Fibroblast of the conjunctiva (primary cell): Measurements from ENCODE around the gene GRIN2C.

Source experiments
- DNase-seq: peaks from one replicate; pipeline ENCODE4 v3.0.0-alpha.2; 2010; ENCODE audit warnings: low read depth

The GRIN2C gene

GRCh38 chr17:74799097-74799496 lies 60.6 kb downstream of the GRIN2C start:
- no peak for DNase-seq

GRCh38 chr17:74798239-74798707 lies 61.4 kb downstream of the GRIN2C start:
- DNase-seq = no peak

GRCh38 chr17:74797824-74798223 lies 61.9 kb downstream of the GRIN2C start:
- no peak for DNase-seq

- no peak for DNase-seq
Measured at GRCh38 chr17:74796866-74797265, 62.8 kb downstream of the GRIN2C start.

- DNase-seq = no peak
Measured at GRCh38 chr17:74796211-74796610, 63.5 kb downstream of the GRIN2C start.

- DNase-seq = no peak
Measured at GRCh38 chr17:74795327-74796020, 64.2 kb downstream of the GRIN2C start.

GRCh38 chr17:74792586-74793105 lies 67.0 kb downstream of the GRIN2C start:
- no peak for DNase-seq
